Measurements from ENCODE around the gene WASF3.

DNA sequence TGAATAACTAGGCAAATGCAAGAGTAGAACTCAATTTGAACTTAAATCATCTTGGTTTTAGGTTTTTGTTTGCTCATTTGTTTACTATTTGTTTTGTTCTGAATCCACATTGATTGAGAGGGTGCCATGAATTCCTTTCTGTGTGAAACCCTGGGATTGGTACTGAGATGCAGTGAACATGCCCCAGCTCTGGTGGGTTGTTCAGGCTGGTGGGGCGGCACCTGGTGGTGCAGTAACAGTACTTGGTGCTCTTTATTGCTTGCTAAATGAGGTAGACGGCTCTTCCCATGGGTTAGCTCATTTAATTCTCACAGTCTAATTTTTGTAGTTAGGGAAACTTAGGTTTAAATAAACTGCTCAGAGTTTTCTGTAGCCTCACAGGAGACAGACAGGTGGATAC lies 48.4 kb downstream of the WASF3 start:
- TF ChIP-seq EZH2phosphoT487 (IDR thresholded peaks at IDR 0.05; ENCODE audit: low read length) (no peak), CTCF (IDR thresholded peaks at IDR 0.05; ENCODE audit: low read length) (no peak)
